AG08396 (cell line): ENCODE measurements around the gene RUVBL2.
"Not testable (repeated sequence)": the region's sequence is repeated elsewhere in the genome, so short reads cannot be mapped to it uniquely, and the experiment has no call there.

Experiments
- DNase-seq: peaks from one replicate; pipeline ENCODE4 v3.0.0; 2012; ENCODE audit warnings: low spot score, mixed read lengths

The RUVBL2 gene

GRCh38 chr19:49049834-49050233 is 56.1 kb downstream of the RUVBL2 start:
- DNase-seq = not testable (repeated sequence)

DNA sequence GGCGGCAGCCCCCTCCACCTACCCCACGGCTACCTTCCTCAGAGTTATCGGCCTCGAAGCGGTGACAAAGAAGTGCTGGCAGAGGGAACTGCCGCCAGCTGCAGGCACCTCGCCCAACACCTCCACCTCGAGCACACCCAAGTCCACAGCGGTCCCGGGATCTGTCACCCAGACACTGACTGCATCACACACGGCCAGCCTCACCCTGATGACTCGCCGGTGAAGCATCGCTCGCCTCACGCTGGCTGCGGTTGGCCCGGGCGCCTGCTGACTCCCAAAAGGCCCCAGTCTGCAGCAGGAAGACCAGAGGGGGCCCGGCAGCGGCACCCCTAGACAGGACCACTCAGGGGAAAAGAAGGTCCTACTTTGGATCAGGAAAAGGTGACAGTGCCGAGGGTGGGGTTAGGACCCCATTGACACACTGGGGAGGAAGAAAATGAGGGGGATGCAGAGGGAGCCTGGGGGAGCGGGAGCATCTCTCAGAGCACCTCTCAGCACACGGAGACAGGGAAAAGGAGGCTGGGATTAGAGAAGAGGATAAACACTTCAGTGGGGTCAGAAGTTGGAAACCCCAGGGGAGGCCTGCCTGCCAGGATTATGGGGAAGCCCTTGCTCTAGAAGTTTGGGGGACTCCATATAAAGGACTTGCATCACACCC is 56.8 kb downstream of the RUVBL2 start:
- DNase-seq = peak; percentile 67

GRCh38 chr19:49056101-49056901 is 62.6 kb downstream of the RUVBL2 start:
- DNase-seq = peak; percentile 89

DNA sequence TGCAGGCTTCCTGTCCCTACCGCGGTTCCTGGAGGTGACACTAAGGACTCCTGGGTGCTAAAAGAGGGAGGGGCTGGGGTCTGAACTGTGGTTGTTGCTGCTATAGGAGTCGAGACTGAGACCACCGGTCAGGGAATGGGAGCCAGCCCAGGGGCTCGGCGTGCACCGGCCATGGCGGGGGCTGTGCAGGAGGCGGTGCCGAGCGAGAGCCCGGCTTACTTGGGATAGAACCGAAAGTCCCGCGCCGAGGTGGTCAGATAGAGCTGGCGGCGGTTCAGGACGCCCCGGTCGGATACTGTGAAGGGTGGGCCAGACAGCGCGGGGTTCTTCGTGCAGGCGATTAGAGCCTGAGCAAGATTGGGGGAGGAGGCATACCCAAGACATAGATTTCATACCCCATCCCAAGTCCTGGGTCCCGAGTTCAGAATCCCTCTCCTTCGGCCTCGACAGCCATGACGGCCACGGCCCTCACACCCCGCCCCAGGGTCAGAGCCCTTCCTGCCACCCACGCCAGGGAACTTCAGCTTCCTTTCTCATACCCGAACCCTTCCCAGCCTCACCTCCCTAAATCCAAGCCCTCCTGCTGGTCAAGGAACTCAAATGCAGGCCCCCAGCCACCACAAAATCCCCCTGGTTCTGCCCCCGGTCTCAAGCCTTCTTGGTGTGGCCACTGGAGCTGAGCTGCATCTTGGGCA is 63.4 kb downstream of the RUVBL2 start:
- not testable (repeated sequence) for DNase-seq

GRCh38 chr19:49057636-49058234 is 64.0 kb downstream of the RUVBL2 start, which contains the start of gene CGB7:
Gene CGB7, minus strand, starts transcription at chr19:49057749. Its CDS starts 2,374 bp downstream, at chr19:49055375.
- peak; percentile 91 for DNase-seq

DNA sequence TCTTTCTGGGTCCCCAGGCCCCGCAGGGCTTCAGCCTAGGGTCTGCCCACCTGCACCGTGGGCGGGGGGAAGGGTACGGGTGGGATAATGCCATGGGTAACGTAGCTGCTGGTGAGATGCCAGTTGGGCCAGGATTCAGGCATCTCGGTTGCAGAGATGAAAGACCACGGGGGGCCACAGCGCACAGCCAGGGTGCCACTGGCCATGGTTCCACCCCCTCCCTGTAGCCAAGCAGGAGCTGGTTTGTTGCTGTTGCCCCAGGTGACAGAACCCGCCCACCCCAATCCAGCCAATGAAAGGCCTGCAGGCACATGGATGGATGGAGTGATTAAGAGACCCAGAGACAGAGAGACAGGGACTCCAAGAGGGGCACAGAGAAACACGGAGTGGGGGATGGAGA is 64.9 kb downstream of the RUVBL2 start:
- DNase-seq = peak; percentile 74

DNA sequence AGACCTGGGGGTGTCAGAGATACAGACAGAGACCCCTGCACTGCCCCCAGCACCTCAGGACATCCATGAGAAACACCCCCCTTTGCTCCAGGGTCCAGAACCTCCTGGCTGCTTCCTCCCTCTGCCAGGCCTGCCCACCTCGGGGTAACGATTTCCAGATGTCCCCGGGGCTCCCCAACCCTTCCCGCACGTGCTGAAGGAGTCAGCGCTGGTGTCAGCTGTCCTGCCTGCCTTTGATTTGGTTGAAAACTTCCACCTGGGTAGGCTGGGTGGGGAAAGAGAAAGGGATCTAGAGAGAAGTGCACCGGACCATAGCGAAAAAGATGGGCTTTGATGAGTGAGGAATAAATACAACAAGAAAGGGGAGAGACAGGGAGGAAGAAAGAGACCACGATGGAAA is 65.4 kb downstream of the RUVBL2 start:
- peak; percentile 22 for DNase-seq

DNA sequence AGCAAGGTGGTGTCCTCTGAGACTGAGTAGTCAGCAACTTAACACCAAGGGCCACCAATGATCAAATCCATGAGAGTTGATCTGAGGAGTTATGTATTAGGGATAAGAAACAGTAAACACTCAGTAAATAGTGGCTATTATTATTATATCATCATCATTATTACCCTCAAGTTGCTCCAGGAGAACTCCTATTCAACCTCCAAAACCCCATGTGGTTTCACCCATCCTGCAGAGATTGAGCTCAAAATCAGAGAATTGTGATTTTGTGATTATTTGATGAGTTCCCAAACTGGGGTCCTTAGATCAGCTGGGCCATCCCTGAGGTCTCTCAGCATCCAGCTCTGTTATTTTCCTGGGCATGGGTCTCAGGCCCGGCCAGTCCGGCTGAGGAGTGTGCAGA is 67.3 kb downstream of the RUVBL2 start:
- DNase-seq = no peak

DNA sequence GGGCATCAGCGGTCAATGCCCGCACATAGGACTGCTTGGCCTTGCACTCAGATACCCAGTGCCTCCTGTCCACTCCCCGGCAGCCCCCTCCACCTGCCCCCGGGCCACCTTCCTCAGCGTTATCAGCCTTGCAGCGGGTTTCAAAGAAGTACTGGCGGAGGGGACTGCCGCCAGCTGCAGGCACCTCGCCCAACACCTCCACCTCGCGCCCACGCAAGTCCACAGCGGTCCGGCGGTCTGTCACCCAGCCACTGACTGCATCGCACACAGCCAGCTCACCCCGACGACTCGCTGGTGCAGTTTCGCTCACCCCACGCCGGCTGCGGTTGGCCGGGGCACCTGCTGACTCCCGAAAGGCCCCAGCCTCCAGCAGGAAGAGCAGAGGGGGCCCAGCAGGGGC is 67.8 kb downstream of the RUVBL2 start:
- DNase-seq = peak; percentile 5

GRCh38 chr19:49064029-49064629 is 70.4 kb downstream of the RUVBL2 start:
- DNase-seq = peak; percentile 22

GRCh38 chr19:49064768-49065611 is 71.3 kb downstream of the RUVBL2 start, which contains the start of gene NTF4:
Gene NTF4, minus strand, starts transcription at chr19:49064818. Its CDS starts 2,821 bp downstream, at chr19:49061997.
- peak; percentile 63 for DNase-seq
